ENCODE measurements around the gene DHRS12. TPM values are rescaled to one million over a fixed set of nuclear protein-coding genes. Genes with fewer than 3 reads are reported as not detected.

DHRS12 gene
- total RNA-seq, 1 donor from 2014 or later = 9.8 TPM

Other genes with a start within 250 kb of the DHRS12 start
- 4.9 TPM for gene WDFY2, start 219.7 kb downstream of the DHRS12 start, total RNA-seq
- gene TMEM272, start 41.0 kb upstream of the DHRS12 start, total RNA-seq = 1.7 TPM
- gene CCDC70, start 57.8 kb upstream of the DHRS12 start, total RNA-seq = not detected
- 10.8 TPM for gene ATP7B, start 207.3 kb upstream of the DHRS12 start, total RNA-seq
- 23.6 TPM for gene ALG11, start 208.2 kb upstream of the DHRS12 start, total RNA-seq
- gene UTP14C, start 220.5 kb upstream of the DHRS12 start, total RNA-seq = 13.9 TPM